Urothelium cell line (cell line): ENCODE results near the gene GPC6.
"Not testable (repeated sequence)": the region's sequence is repeated elsewhere in the genome, so short reads cannot be mapped to it uniquely, and the experiment has no call there.

Experiments used
- DNase-seq: peaks from one replicate; pipeline ENCODE4 v3.0.0; 2011; ENCODE audit warnings: low spot score, mixed read lengths
- FAIRE-seq: peaks from 2 replicates; lab custom pipeline; 2011; peaks lifted over from hg19 to GRCh38; lab: Jason Lieb, UNC

GPC6 gene

GRCh38 chr13:93480553-93481106 lies 254.0 kb downstream of the GPC6 start:
- no peak for FAIRE-seq
- no peak for DNase-seq

GRCh38 chr13:93496117-93496516 lies 269.5 kb downstream of the GPC6 start:
- FAIRE-seq, DNase-seq: not testable (repeated sequence)

- DNase-seq, result no peak
Observed at GRCh38 chr13:93496985-93497673, 270.5 kb downstream of the GPC6 start.

GRCh38 chr13:93499991-93500390 lies 273.4 kb downstream of the GPC6 start:
- FAIRE-seq, result no peak
- DNase-seq, result no peak

More at GRCh38 chr13:93496985-93497673, 270.5 kb downstream of the GPC6 start:
- no peak for FAIRE-seq

GRCh38 chr13:93502071-93502470 lies 275.5 kb downstream of the GPC6 start:
- no peak for FAIRE-seq
- no peak for DNase-seq

- FAIRE-seq, result no peak
- DNase-seq, result no peak
Observed at GRCh38 chr13:93502987-93503615, 276.5 kb downstream of the GPC6 start.

- DNase-seq (no peak), FAIRE-seq (no peak)
Observed at GRCh38 chr13:93505104-93505952, 278.7 kb downstream of the GPC6 start.

GRCh38 chr13:93511011-93511410 lies 284.4 kb downstream of the GPC6 start:
- no peak for DNase-seq
- no peak for FAIRE-seq

GRCh38 chr13:93515267-93515666 lies 288.7 kb downstream of the GPC6 start:
- DNase-seq, result no peak
- no peak for FAIRE-seq

- FAIRE-seq (no peak), DNase-seq (no peak)
Observed at GRCh38 chr13:93517658-93518057, 291.1 kb downstream of the GPC6 start.

- FAIRE-seq (no peak), DNase-seq (no peak)
Observed at GRCh38 chr13:93521307-93521706, 294.7 kb downstream of the GPC6 start.

- no peak for FAIRE-seq
- no peak for DNase-seq
Observed at GRCh38 chr13:93522501-93522900, 295.9 kb downstream of the GPC6 start.

- DNase-seq (no peak), FAIRE-seq (no peak)
Observed at GRCh38 chr13:93525087-93525486, 298.5 kb downstream of the GPC6 start.

GRCh38 chr13:93527748-93528297 lies 301.2 kb downstream of the GPC6 start:
- DNase-seq (no peak), FAIRE-seq (no peak)

GRCh38 chr13:93529961-93530360 lies 303.4 kb downstream of the GPC6 start:
- DNase-seq (no peak), FAIRE-seq (no peak)

GRCh38 chr13:93534181-93534700 lies 307.6 kb downstream of the GPC6 start:
- DNase-seq (no peak), FAIRE-seq (no peak)

- DNase-seq (peak; percentile 3), FAIRE-seq (no peak)
Observed at GRCh38 chr13:93535251-93535650, 308.6 kb downstream of the GPC6 start.

- DNase-seq, result no peak
Observed at GRCh38 chr13:93539914-93540313, 313.3 kb downstream of the GPC6 start.

GRCh38 chr13:93547886-93548285 lies 321.3 kb downstream of the GPC6 start:
- no peak for FAIRE-seq
- DNase-seq, result no peak

More at GRCh38 chr13:93539914-93540313, 313.3 kb downstream of the GPC6 start:
- FAIRE-seq, result no peak

GRCh38 chr13:93549326-93550005 lies 322.9 kb downstream of the GPC6 start:
- DNase-seq, result no peak
- no peak for FAIRE-seq
